Measurements from ENCODE around the gene TMPRSS12.
"Not testable (repeated sequence)": the region's sequence is repeated elsewhere in the genome, so short reads cannot be mapped to it uniquely, and the experiment has no call there.

The TMPRSS12 gene

DNA sequence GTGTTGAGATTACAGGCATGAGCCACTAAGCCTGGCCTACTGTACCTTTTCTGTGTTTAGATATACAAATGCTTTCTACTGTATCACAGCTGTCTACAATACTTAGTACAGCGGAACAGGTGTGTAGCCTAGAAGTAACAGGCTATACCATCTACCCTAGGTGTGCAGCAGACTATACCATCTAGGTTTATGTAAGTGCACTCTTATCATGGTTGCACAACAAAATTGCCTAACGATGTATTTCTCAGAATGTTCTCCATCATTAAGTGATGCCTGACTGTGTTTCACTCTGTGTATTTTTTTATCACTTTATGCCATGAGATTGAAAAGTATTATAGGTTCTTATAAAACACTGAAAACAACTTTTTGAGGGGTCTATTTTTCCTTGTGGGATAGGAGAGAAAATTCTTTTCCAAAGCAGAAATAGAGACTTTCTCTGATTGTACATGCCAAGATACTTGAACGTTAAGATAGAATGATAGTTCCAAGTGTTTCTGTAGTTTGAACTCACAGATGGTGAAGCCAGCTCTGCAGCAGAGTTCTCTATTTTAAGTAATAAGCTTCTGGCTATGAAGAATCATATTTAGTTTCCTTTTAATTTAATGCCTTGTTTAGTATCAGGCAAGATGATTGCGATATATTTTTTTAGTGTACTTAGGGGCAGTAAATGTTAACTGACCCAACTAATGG is 17.0 kb downstream of the TMPRSS12 start:
- no peak for DNase-seq

DNA sequence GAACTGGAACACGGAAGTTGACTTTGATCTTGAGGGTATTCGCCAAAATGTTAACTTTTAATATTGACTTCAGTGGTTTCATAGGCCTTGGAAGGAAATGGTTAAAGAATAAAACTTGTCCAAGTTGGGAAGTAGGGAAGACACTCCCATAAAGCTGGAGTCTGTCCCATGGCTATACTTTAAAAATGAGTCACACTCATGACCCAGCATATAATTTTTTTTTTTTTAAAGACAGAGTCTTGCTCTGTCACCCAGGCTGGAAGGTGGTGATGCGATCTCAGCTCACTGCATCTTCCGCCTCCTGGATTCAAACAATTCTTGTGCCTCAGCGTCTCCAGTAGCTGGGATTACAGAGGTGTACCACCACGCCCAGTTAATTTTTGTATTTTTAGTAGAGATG is 19.6 kb downstream of the TMPRSS12 start:
- DNase-seq: no peak

DNA sequence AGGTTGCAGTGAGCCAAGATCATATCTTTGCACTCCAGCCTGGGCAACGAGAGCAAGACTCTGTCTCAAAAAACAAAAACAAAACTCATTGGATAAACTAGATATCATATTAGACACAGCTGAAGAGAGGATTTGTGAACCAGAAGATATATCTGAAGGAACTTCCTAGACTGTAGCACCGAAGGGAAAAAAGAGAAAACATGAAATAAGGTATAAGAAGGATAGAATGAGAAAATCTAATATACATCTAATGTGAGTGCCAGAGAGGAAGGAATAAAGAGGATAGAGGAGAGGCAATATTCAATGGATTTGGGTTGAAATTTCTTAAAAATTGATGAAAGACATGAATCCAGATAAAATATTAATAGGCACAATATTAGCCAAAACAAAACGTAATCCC is 22.5 kb downstream of the TMPRSS12 start:
- no peak for DNase-seq

DNA sequence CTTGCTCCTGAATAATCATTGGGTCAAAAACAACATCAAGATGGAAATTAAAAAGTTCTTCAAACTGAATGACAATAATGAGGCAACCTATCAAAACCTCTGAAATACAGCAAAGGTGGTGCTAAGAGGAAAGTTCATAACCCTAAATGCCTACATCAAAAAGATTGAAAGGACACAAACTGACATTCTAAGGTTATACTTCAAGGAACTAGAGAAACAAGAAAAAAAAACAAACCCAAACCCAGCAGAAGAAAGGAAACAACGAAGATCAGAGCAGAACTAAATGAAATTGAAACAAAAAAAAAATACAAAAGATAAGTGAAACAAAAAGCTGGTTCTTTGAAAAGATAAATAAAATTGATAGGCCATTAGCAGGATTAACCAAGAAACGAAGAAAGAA is 26.2 kb downstream of the TMPRSS12 start:
- not testable (repeated sequence) for DNase-seq

DNA sequence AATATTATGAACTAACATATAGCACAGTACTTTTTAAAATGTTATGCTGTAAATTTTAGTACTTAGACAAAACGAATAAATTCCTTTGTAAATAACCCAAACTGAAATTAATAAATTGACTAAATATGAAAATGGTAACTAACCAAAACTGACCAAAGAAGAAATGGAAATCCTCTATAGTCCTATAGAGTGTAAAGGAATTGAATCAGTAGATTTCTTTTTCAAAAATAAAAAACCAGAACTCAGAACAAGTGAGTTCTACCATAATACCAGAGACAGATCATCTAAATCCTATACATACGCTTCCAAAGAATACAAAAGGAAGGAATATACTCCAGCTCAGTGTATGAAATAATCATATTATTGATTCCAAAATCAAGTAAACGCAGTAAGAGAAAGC is 39.8 kb downstream of the TMPRSS12 start:
- DNase-seq: no peak

DNA sequence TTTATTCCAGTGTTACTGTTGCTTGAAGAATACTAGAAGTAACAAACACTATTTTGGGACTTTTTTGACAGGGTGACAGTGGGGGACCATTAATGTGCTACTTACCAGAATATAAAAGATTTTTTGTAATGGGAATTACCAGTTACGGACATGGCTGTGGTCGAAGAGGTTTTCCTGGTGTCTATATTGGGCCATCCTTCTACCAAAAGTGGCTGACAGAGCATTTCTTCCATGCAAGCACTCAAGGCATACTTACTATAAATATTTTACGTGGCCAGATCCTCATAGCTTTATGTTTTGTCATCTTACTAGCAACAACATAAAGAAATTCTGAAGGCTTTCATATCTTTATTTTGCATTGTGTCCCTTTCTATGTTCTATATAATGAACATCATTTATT is 44.5 kb downstream of the TMPRSS12 start:
- no peak for DNase-seq

DNA sequence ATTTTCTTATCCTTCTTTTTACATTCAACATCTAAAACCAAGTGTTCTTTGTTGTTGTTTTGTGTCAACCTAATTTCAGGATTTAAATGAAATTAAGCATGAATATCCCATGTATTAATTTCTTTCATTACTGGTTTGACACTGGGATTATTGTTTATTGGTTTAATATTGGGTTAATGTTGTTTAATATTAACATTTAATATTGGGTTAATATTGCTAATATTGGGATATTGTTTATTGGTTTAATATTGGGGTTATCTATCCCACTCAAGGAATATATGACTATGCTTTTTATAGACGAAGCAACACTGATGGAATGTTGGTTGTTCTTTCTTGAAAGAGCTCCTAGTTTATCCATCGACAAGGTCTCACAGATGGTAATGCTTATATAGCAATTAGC is 45.9 kb downstream of the TMPRSS12 start:
- no peak for DNase-seq

DNA sequence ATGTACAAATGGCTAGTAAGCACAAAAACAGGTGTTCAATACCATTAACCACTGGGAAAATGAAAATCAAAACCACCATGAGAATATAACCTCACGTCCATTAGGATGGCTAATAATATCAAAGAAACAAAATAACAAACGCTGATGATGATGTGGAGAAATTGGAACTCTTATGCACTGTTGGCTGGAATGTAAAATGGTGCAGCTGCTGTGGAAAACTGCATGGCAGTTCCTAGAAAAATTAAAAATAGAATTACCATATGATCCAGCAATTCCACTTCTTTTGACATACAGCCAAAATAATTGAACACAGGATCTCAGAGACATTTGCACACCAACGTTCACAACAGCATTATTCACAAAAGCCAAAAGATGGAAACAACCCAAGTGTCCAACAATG is 51.5 kb downstream of the TMPRSS12 start:
- DNase-seq: no peak

DNA sequence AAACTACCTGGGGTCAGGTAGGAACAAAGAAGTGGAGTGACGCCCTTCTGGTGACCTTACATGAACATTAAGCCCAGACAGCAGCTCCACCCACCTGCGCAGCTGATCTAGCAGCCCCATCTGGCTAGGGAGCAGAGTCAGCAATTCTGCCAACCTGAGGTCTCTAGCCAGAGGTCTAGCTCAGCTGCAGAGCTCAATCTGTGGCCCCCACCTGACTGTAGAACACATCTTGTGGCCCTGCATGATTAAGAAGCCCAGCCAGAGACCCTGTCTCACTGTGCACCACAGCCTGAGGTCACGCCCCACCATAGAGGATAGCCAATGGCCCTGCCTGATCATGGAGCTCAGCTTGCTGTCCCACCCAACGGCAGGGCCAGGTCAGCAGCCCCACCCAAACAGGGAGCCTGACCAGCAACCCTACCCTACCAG is 59.0 kb downstream of the TMPRSS12 start:
- no peak for DNase-seq

DNA sequence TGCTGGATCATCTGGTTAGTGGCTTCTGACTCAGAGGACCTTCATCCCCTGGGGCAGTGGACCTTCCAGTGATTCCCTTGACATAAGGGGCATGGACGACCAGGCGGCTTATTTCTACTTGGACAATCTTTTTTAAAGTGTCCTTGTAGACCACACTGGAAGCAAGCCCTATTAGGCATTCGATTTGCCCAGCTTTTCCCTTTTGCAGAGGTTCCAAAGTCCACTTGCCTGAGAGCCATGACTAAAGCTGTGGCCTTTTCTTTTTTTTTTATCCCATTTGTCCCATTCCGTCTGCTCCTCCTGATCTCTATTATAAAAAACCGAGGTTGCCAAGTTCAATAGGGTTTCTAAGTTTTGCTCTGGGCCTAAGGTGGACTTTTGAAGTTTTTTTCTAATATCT is 65.8 kb downstream of the TMPRSS12 start:
- not testable (repeated sequence) for DNase-seq

DNA sequence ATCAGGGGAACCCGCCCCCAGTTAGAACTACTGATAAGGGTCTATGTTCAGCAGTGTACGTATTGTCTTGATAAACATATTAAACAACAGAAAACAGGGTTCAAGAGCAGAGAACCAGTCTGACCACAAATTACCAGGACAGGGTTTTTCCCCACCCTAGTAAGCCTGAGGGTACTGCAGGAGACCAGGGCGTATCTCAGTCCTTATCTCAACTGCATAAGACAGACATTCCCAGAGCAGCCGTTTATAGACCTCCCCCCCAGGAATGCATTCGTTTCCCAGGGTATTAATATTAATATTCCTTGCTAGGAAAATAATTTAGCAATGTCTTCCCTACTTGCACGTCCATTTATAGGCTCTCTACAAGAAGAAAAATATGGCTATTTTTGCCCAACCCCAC is 69.6 kb downstream of the TMPRSS12 start:
- not testable (repeated sequence) for DNase-seq

DNA sequence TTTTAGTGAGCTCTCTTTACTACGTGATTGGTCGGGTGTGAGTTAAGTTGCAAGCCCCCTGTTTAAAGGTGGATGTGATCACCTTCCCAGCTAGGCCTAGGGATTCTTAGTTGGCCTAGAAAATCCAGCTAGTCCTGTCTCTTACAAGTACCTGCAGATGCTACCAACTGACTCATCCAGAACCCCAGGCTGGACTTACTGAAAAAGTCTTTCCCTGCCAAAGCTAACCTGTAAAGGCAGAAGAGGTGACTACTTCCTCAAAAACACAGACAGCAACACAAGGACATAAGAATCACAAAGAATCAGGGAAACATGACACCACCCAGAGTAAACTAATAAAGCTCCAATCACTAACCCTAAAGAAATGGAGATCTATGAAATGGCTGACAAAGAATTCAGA is 70.5 kb downstream of the TMPRSS12 start:
- DNase-seq: no peak

DNA sequence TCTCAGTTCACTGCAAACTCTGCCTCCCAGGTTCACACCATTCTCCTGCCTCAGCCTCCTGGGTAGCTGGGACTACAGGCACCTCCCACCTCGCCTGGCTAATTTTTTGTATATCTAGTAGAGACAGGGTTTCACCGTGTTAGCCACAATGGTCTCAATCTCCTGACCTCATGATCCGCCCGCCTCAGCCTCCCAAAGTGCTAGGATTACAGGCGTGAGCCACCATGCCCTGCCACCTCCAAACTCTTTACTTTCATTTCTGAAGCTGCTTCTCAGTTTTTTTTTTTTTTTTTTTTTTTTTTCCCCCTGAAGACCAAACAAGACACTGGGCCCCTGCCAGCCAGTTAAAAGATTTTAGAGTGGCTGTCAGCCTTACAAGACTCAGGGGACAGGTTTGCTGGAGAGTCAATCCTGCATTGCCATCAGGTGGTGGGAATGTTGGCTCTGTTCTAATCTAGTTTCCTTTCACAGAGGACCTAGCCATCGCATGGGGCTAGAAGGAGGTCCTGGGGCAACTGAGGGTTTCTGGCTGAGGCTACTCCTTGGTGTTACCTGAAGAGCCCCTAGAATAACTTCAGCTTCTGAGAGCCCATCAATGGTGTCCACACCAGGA is 72.3 kb downstream of the TMPRSS12 start:
- DNase-seq: no peak

DNA sequence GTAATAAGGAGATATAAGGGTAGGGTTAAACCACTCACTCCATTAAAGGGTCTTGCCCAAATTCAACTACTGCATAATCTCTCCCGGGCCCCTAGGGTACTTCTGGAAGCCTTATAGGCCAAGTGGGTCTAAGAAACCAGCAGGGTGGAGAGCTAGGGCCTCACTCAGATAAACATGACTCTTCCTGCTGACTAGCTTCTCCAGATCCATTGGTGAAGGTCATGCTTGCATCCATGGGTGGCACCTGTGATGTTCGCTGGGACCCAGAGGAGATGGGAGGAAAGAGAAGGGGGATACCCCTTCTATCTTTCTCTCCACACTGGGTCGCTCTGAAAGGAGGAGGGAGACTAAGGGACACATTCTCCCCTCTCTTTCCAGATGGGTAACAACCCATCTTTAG is 73.6 kb downstream of the TMPRSS12 start:
- DNase-seq: no peak

DNA sequence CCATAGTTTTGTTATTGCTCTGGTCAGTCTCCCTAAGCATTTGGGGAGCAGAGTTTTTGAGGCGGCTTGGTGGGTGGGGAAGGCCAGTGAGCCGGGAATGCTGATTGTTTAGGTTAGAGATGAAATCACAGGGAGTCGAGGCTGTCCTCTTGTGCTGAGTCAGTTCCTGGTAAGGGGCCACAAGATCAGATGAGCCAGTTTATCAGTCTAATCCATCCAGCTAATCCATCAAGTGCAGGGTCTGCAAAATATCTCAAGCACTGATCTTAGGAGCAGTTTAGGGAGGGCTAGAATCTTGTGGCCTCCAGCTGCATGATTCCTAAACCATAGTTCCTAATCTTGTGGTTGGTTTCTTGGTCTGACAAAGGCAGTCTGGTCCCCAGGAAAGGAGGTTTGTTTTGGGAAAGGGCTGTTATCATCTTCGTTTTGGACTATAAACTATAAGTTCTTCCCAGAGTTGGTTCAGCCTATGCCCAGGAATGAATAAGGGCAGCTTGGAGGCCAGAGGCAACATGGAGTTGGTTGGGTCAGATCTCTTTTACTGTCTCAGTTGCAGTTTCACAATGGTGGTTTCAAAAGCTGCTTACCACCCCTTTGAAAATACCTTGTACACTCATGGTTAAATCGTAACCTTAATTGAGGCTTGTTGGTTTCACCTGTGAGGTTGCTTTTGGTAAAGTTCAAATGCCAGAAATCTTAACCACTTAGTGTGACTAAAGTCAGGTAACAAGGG is 76.0 kb downstream of the TMPRSS12 start:
- no peak for DNase-seq

DNA sequence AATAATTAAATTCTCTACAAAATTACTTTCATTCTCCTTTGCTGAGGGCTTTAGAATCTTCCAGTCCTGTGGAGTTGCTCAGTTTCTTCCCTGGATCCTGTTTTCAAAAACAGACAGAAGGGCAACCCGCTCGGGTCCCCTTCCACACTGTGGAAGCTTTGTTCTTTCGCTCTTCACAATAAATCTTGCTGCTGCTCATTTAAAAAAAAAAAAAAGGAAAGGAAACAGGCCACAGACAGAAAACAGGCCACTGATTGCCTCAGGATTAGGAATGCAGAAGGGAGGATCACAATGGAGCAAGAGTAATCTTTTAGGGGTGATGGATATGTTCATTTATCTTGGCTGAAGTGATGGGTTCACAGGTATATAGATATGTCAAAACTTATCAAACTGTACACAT is 80.1 kb downstream of the TMPRSS12 start:
- no peak for DNase-seq

DNA sequence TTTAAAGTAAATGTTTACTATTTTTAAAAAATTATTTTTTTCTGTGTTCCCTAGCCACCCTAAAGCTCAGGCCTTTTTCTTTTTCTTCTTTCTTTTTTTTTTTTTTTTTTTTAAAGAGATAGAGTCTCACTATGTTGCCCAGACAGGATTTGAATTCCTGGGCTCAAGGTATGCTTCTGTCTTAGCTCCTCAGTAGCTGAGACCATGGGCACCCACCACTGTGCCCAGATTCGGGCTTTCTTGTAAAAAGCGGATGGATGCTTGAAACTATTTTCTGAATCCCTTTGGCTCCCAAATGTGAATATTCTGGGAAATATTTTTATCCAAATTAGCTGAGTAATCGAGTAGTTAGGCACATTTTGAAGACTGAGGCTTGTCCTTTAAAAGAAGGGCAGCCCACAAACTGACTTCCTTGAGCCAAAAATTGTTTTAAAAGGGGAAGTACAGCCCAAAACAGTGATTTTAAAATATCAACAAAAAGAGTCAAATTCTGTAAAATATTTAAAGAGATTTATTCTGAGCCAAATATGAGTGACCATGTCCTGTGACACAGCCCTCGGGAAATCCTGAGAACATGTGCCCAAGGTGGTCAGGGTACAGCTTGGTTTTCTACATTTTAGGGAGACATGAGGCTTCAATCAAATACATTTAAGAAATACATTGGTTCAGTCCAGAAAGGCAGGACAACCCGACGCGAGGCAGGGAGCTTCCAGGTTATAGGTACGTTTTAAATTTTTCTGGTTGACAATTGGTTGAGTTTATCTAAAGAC is 80.8 kb downstream of the TMPRSS12 start:
- no peak for DNase-seq

DNA sequence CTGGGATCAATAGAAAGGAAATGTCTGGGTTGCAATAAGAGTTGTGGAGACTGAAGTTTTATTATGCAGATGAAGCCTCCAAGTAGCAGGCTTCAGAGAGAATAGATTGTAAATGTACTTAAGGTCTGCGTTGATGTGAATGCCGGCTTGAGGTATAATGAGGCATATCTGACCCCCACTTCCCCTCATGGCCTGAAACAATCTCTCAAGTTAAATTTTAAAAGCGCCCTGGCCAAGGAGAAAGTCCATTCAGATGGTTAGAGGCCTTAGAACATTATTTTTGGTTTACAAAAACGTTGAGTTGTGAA is 81.4 kb downstream of the TMPRSS12 start:
- no peak for DNase-seq

DNA sequence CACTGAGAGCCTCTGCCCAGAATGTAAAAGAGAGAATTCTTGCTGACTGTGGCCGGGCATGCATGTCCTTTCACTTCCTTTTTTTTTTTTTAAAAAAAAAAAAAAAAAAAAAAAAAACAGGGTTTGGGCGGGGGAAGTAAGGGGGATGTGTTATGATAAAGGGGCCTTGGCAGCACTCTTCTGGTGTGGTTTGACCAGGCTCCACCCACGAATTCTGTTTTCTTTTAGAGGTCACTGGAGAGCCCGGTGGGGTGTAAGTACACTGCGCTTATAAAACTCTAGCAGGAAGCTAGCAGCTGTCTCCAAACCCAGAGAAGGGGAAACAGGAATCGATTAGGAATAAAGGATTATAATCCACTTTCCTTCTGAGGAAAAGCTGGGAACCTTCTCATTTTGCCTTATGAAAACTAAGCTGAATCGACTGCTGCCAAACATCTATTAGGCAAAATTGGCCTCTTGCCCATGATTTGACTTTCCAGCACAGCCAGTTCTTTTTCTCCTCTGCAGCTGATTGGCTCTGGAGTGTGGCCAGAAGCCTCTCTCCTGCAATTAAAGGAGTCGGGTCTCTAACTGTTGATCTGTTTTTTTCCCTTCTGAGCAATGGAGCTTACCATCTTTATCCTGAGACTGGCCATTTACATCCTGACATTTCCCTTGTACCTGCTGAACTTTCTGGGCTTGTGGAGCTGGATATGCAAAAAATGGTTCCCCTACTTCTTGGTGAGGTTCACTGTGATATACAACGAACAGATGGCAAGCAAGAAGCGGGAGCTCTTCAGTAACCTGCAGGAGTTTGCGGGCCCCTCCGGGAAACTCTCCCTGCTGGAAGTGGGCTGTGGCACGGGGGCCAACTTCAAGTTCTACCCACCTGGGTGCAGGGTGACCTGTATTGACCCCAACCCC is 82.0 kb downstream of the TMPRSS12 start:
- peak; percentile 56 to 73 for DNase-seq

DNA sequence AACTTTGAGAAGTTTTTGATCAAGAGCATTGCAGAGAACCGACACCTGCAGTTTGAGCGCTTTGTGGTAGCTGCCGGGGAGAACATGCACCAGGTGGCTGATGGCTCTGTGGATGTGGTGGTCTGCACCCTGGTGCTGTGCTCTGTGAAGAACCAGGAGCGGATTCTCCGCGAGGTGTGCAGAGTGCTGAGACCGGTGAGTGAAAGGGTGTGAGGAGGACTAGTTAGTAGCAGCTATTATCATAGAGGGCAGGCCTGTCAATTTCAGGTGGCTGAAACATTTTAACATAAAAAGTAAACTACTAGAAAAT is 82.6 kb downstream of the TMPRSS12 start:
- DNase-seq: no peak

DNA sequence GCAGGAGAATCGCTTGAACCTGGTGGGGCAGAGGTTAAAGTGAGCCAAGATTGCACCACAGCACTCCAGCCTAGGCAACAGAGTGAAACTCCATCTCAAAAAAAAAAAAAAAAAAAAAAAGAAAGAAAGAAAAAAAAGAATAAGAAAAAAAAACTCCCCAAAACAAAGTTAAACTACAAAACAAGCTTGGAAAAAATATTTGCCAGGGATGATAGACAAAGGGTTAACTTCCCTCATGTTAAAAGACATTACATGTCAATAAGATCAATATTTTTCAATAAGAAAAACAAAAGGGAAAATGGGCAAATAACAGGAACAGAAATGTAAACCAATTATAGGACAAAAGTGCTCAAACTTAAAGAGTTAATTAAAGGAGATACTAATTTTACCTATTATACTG is 83.2 kb downstream of the TMPRSS12 start:
- no peak for DNase-seq

DNA sequence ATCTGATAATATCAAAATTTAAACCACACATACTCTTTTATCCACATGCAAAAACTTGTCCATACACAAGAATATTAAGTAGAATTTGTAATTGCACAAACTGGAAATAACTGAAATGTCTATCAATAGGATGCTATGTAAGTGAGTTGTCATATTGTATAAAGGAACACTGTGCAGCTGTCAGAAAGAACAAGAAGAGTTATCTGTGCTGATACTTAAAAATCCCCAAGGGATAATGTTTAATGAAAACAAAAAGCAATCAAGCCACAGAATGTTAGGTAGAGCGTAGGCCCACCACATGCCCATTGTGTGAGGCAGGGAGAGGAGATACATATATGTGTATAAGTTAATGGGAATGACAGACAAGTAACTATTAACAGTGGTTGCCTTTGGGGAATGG is 83.7 kb downstream of the TMPRSS12 start:
- DNase-seq: no peak

DNA sequence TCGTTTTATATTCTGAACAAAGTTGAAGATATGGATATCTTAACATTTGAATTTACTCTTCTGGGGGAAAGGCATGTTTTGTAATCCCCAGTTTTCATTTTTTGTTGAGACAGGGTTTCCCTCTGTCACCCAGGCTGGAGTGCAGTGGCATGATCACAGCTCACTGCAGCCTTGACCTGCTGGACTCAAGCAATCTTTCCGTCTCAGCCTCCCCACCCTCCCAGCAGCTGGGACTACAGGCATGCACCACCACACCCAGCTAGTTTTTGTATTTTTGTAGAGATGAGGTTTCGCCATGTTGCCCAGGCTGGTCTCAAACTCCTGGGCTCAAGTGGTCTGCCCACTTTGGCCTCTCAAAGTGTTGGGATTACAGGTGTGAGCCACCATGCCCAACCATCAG is 84.2 kb downstream of the TMPRSS12 start:
- not testable (repeated sequence) for DNase-seq

Data from CD4-positive, alpha-beta T cell treated with Interferon alpha-2 for 1 hour (primary cell).